ENCODE data around the gene C12orf57.
A peak's percentile ranks its signal among the peaks of the same experiment; 100 is the strongest.

The C12orf57 gene

DNA sequence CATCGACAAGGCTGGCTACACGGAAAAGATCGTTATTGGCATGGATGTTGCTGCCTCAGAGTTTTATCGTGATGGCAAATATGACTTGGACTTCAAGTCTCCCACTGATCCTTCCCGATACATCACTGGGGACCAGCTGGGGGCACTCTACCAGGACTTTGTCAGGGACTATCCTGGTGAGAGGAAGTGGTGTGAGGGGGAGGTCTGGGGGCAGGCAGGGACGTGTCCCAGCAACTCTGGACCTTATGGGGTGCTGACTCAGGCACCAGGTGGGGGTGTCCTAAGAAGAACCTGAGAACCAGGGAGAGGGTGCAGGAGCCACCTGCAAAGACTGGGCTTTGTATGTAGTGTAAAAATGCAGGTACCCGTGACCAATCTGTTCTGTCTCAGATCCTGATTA is 24.2 kb upstream of the C12orf57 start:
- no peak for DNase-seq

DNA sequence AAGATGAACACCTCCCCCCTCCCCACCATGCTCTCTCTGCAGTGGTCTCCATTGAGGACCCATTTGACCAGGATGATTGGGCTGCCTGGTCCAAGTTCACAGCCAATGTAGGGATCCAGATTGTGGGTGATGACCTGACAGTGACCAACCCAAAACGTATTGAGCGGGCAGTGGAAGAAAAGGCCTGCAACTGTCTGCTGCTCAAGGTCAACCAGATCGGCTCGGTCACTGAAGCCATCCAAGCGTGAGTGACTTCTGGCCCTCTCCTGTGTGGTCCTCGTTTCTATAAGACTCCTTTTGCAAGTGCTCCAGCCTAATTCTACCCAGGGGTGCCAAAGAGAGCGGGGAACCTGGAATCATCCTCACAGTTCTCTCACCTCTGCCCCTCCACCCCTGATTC is 22.3 kb upstream of the C12orf57 start:
- DNase-seq: no peak

DNA sequence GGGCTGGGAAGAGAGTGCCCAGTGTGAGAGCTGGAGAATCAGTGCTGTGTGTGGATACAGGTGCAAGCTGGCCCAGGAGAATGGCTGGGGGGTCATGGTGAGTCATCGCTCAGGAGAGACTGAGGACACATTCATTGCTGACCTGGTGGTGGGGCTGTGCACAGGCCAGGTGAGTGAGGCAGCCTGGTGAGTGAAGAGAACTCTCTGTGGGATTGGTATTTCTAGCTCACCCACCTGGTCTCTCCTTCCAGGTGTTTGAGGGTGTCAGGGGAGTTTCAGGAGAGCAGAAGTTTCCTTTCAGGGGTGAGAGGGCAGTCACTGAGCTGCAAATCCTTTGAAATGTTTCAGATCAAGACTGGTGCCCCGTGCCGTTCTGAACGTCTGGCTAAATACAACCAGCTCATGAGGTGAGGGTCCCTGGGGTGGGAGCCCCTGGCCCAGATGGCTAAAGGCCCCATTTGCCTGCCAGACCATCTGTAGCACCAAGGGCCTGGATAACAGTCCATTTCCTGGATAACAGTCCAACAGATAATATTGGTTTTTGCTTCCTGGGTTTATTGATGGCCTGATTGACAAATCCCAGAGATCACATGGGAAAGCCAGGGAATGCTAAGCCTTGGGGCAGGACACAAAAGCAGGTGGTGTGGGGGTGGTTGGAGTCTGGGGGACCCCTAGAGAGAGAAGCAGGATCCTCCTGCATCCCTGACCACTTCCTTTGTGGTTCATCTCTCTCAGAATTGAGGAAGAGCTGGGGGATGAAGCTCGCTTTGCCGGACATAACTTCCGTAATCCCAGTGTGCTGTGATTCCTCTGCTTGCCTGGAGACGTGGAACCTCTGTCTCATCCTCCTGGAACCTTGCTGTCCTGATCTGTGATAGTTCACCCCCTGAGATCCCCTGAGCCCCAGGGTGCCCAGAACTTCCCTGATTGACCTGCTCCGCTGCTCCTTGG is 21.6 kb upstream of the C12orf57 start:
- no peak for DNase-seq

DNA sequence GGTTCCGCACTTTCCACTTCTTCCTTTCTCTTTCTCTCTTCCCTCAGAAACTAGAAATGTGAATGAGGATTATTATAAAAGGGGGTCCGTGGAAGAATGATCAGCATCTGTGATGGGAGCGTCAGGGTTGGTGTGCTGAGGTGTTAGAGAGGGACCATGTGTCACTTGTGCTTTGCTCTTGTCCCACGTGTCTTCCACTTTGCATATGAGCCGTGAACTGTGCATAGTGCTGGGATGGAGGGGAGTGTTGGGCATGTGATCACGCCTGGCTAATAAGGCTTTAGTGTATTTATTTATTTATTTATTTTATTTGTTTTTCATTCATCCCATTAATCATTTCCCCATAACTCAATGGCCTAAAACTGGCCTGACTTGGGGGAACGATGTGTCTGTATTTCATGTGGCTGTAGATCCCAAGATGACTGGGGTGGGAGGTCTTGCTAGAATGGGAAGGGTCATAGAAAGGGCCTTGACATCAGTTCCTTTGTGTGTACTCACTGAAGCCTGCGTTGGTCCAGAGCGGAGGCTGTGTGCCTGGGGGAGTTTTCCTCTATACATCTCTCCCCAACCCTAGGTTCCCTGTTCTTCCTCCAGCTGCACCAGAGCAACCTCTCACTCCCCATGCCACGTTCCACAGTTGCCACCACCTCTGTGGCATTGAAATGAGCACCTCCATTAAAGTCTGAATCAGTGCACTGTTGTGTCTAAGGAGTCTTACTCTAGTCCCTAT is 20.7 kb upstream of the C12orf57 start:
- DNase-seq: no peak

DNA sequence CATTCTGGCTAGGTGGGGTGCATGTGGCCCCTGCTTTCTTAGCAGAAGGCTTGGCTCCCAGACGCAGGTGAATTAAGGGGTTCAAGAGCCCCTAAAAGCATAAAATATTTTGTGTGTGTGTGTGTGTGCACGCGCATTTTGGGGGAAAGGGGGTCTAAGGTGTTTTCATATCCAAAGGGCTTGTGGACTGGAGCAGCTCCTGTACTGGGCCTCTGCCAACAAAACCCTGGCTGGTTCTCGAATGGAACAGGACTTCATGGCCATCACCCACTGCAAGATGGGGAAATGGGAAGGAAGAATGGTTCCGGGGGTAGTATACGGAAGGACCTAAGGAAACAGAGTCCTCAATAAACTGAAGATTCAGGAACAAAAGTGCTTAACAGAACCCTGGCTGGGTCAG is 20.0 kb upstream of the C12orf57 start:
- no peak for DNase-seq

DNA sequence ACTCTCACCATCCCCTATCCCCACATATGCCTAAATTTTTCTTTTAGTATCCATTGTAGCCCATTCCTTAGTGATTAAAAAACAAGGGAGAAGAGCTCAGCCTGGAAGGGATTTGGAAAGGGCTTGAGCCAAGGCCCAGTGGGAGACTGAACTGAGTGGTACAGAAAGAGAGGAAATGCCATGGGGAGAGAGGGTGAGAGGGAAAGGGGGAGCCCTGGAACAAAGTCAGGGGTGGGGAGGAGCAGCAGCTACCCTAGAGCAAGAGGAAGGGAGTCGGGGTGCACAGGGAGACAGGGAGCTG is 18.6 kb upstream of the C12orf57 start:
- no peak for DNase-seq

DNA sequence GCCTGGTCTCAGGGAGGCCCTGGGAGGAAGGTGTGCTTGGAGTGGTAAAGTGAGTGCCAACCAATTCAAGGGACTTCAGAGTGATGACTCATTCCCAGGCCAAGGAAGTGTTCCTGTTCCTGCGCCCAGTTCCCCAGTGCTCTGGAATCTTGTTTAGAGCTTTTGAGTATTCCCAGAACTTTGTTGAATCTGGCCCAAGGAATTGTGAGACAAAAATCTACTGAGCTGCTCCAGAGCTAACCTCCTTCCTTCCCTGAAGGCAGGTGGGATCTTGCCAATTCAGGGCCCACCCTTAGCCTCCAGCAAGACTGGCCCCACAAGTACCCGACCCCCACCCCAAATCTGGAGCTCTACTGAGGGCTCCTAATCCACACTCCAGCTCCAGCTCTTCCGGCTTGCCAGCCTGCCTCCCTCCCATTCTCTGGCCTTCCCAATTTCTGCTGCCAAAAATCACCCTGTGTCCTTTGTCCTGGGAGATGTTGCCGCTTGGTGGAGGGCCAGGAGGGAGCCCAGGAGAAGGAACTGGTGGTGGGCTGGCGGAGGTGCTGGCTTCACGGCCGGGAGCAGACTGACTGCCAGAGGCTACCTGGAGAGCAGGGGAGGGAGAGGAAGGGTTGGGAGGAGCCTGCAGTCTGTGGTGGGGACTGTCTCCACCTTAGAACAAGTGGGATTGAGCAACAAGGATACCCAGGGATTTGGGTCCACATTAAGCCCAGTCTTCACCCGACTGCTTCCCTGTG is 18.1 kb upstream of the C12orf57 start:
- no peak for DNase-seq

DNA sequence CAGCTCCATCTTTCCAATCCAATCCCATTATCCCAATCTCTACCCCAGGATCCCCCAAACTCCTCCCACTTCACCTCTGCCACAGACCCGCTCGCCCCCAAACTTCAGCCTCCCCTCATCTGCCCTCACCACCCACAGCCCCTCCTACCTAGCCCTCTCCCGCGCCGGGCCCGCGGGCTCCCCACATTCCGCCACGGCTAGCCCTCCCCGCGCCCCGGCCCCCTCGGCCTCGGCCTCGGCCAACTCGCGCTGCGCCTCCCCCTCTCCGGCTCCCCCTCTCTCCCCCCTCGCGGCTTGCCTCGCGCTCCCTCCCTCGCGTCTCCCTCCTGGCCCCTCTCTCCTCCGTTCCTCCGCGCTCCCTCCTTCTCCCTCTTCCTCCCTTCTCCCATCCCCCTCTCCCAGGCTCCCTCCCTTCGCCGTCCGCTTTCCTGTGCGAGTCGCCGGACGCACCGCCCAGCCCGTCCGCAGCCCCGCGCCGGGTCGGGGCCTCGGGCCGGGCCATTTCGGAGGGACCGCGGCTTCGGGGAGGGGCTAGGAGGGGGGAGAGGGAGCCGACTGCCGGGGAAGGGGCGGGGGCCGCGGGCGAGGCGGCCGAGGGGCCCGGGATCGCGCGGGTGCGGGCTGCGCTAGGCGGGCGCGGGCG is 16.3 kb upstream of the C12orf57 start, which contains the start of gene ATN1:
ATN1 (plus strand) TSS at position 581 of the 643 bp plus-strand sequence. CDS start 6,043 bp downstream, outside the sequence.
- DNase-seq: no peak

DNA sequence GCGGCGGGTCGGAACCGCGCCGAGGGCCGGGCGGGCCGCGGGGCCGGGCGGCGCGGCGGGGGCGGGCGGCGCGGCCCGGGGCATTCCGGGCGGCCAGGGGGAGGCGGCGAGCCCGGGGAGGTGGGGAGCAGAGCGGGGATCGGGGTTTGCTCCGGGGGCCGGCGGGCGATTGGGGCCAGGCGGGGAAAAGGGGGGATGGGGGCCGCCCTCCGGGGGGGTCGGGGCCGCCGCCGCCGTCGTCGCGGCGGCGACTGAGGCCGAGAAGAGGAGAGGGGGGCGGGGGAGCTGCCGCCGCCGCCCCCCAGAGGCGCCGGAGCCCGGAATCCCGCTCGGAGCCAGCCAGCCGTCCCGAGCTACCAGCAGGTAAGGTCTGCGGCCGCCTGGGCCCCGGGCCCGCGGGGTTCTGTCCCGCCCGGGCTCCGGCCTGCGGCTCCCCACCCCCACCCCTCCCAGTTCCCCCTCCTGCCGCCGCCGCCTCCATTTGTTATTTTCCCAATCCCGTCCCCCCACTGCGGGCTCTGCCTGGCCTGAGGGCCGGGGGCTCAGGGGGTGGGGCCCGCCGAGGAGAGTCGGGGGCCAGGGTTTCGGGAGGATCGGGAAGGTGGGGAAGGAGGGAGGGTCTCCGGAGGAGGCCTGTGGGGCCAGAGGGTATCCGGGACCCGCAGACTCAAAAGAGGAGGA is 15.7 kb upstream of the C12orf57 start:
- DNase-seq: no peak

DNA sequence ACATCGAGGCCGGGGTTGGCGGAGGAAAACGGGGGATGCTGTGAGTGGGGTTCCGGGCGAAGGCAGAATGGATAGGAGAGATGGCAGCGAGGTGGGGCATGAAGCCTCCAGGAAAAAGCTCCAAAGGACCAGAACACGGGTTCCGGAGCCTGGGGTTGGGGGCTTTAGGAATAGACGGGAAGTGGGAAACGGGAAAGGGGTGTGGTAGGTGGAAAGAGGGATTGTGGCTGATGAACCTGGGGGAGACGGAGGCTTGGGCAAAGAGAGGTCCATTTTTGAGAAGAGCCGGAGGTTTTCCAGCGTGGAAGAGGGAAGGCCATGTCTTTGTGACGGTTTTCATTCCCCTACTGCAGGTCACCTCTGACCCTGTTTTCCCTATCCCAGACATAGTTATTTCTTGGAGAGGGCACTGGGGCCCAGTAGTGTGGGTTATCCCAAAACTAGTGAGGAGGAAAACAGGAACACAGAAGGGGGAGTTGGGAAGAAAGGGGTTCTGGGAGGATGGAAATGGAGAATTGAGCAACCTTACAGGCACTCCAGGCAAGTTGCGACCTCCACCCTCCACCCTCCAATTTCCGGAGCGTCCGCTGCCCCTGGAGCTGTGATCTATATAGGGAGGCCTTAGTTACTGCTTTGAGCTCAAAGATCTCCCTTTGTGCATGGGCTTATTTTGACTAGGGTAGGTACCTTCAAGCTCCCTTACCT is 15.0 kb upstream of the C12orf57 start:
- no peak for DNase-seq

DNA sequence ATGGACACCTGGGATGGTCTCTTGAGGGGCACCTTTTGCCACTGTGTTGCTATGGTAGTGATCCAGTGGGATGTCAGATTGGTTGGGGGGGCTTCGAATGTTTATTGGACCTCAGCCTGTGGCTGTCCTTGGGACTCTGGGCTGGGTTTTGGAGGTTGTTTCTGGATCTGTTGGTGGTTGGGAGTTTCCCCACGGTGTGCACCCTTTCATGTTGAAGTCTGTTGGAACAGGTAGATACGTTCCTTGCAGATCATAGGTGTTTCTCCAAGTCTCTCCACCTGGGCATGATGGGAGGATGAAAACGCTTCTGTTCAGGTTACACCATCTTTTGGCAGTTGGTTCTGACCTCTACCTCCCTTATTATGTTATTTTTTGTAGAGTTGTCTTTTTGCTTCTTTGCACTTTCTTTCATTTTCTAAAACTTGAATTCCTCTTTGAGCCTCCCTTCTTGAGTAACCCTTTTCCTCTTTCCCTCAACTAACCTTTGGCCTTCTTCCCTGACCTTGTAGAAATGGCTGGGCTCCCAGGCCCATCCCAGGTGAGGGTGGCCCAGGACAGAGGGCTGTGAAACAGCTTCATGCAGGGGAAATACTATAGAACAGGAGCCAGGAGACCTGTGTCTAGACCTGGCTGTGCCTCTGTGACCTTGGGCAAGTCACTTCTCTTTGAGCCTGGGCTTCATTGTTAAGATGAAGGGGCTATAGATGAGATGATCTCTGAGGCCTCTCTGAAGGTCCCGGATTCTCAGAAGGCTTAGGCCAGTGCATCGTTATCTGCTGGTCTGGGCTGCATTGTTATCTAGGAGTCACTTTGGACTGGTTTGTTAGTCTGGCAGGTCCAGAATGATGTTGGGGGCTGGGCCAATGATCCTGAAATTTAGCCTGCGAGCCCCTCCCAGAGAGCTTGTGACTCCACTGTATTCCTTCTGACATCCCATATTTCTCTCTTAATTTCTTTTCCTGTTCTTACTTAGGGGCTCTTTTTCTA is 14.1 kb upstream of the C12orf57 start:
- no peak for DNase-seq

DNA sequence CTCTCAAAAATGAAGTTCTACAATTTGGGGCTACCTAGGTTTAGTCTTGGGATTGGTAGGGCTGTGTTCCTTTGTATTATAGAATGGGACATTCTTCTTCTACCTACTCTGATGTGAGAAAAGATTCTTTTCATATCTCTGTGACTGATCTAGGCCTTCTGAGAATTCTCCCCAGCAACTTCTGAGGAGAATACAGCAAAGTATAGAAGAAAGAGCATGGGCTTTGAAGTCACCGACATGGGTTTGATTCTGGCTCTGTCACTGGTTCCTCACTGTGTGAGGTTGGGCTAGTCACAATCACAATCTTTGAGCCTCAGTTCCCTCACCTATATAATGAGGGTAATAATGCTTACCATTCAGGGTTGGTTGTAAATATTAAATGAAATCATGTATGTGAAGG is 11.1 kb upstream of the C12orf57 start:
- DNase-seq: no peak

DNA sequence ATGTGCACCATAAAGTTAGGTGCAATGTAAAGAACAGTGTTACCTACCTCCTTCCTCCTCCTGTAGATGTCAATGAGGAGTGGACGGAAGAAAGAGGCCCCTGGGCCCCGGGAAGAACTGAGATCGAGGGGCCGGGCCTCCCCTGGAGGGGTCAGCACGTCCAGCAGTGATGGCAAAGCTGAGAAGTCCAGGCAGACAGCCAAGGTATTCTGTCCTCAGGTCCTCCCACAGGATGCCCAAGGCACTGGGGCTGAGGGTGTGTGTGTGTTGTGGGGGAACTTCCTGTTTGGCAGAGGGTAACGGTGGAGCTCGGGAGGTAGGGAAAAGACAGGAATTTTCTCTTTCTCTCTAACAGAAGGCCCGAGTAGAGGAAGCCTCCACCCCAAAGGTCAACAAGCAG is 9.7 kb upstream of the C12orf57 start:
- no peak for DNase-seq

DNA sequence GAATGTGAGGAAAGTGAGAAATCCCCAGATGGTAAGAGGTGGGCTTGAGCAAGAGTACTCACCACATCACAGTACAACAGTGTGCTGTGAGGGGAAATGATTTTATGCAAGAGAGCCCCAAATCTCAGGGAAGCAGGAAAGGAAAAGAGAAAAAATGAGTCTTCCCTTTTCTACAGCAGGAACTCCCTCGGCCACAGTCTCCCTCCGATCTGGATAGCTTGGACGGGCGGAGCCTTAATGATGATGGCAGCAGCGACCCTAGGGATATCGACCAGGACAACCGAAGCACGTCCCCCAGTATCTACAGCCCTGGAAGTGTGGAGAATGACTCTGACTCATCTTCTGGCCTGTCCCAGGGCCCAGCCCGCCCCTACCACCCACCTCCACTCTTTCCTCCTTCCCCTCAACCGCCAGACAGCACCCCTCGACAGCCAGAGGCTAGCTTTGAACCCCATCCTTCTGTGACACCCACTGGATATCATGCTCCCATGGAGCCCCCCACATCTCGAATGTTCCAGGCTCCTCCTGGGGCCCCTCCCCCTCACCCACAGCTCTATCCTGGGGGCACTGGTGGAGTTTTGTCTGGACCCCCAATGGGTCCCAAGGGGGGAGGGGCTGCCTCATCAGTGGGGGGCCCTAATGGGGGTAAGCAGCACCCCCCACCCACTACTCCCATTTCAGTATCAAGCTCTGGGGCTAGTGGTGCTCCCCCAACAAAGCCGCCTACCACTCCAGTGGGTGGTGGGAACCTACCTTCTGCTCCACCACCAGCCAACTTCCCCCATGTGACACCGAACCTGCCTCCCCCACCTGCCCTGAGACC is 8.2 kb upstream of the C12orf57 start:
- no peak for DNase-seq

DNA sequence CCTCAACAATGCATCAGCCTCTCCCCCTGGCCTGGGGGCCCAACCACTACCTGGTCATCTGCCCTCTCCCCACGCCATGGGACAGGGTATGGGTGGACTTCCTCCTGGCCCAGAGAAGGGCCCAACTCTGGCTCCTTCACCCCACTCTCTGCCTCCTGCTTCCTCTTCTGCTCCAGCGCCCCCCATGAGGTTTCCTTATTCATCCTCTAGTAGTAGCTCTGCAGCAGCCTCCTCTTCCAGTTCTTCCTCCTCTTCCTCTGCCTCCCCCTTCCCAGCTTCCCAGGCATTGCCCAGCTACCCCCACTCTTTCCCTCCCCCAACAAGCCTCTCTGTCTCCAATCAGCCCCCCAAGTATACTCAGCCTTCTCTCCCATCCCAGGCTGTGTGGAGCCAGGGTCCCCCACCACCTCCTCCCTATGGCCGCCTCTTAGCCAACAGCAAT is 7.6 kb upstream of the C12orf57 start:
- no peak for DNase-seq

DNA sequence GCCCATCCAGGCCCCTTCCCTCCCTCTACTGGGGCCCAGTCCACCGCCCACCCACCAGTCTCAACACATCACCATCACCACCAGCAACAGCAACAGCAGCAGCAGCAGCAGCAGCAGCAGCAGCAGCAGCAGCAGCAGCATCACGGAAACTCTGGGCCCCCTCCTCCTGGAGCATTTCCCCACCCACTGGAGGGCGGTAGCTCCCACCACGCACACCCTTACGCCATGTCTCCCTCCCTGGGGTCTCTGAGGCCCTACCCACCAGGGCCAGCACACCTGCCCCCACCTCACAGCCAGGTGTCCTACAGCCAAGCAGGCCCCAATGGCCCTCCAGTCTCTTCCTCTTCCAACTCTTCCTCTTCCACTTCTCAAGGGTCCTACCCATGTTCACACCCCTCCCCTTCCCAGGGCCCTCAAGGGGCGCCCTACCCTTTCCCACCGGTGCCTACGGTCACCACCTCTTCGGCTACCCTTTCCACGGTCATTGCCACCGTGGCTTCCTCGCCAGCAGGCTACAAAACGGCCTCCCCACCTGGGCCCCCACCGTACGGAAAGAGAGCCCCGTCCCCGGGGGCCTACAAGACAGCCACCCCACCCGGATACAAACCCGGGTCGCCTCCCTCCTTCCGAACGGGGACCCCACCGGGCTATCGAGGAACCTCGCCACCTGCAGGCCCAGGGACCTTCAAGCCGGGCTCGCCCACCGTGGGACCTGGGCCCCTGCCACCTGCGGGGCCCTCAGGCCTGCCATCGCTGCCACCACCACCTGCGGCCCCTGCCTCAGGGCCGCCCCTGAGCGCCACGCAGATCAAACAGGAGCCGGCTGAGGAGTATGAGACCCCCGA is 7.0 kb upstream of the C12orf57 start:
- DNase-seq: peak; percentile 54

DNA sequence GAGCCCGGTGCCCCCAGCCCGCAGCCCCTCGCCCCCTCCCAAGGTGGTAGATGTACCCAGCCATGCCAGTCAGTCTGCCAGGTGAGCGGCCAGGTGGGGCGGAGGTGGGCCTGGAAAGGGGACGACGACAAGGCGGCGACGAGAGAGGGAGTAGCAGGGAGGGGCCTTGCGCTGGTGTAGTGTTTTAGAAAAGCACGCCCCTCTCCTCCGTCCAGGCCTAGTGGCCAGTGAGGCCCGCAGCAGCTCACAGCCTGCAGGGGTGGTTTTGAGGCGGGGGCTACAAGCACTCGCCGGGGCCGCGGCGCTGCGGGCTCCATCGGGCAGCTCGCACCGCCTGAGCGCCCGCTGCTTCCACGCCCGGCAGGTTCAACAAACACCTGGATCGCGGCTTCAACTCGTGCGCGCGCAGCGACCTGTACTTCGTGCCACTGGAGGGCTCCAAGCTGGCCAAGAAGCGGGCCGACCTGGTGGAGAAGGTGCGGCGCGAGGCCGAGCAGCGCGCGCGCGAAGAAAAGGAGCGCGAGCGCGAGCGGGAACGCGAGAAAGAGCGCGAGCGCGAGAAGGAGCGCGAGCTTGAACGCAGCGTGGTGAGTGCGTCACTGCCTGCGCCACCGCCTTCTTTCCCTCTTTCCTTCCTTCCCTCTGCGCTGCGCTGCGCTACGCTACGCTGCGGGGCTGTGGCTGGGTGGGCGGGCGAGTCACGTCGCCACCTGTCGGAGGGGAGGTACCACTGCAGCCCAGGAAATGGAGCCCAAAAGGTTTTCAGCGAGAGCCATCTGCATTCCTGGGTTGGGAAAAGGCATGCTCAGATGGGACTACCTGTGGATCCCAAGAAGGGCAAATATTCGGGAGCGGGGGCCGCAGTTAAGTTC is 6.1 kb upstream of the C12orf57 start:
- DNase-seq: peak; percentile 86

Data from activated T-cell treated with anti-CD3 and anti-CD28 coated beads for 4 hours (primary cell).